NCI-H446 treated with DMSO at 0.1 percent for 48 hours (cell line): ENCODE results near the gene SPTLC3.

Experiments
- DNase-seq: peaks from one replicate; lab custom pipeline; 2025; lab: John Stamatoyannopoulos, UW

Gene SPTLC3

GRCh38 chr20:12984863-12985262, 23.9 kb upstream of the SPTLC3 start:
- no peak for DNase-seq

GRCh38 chr20:12987261-12987660, 21.5 kb upstream of the SPTLC3 start:
- no peak for DNase-seq

GRCh38 chr20:12989586-12990115, 19.1 kb upstream of the SPTLC3 start:
- DNase-seq = no peak

GRCh38 chr20:12997128-12997655, 11.6 kb upstream of the SPTLC3 start:
- DNase-seq = no peak

- DNase-seq = no peak
These were observed 10.7 kb upstream of the SPTLC3 start for GRCh38 chr20:12998046-12998445.

- no peak for DNase-seq
These were observed 9.6 kb upstream of the SPTLC3 start for GRCh38 chr20:12999201-12999600.

- no peak for DNase-seq
These were observed 6.5 kb upstream of the SPTLC3 start for GRCh38 chr20:13002251-13002650.

GRCh38 chr20:13006825-13007224, 1.9 kb upstream of the SPTLC3 start:
- DNase-seq = no peak

- DNase-seq = no peak
These were observed 1.2 kb upstream of the SPTLC3 start for GRCh38 chr20:13007596-13007995.

- DNase-seq = no peak
These were observed 1.1 kb downstream of the SPTLC3 start for GRCh38 chr20:13009682-13010406.

- DNase-seq = no peak
These were observed 4.1 kb downstream of the SPTLC3 start for GRCh38 chr20:13012886-13013285.

- DNase-seq = no peak
These were observed 4.6 kb downstream of the SPTLC3 start for GRCh38 chr20:13013411-13013810.

- DNase-seq = no peak
These were observed 8.5 kb downstream of the SPTLC3 start for GRCh38 chr20:13017235-13017634.

- DNase-seq = no peak
These were observed 9.2 kb downstream of the SPTLC3 start for GRCh38 chr20:13017883-13018535.

GRCh38 chr20:13021205-13021970, 12.6 kb downstream of the SPTLC3 start:
- DNase-seq = no peak

- no peak for DNase-seq
These were observed 13.8 kb downstream of the SPTLC3 start for GRCh38 chr20:13022401-13023155.

GRCh38 chr20:13024596-13024995, 15.8 kb downstream of the SPTLC3 start:
- no peak for DNase-seq

GRCh38 chr20:13025181-13025580, 16.4 kb downstream of the SPTLC3 start:
- DNase-seq = no peak

GRCh38 chr20:13028001-13028400, 19.2 kb downstream of the SPTLC3 start:
- no peak for DNase-seq

GRCh38 chr20:13028673-13029072, 19.9 kb downstream of the SPTLC3 start:
- DNase-seq = no peak

- DNase-seq = no peak
These were observed 21.1 kb downstream of the SPTLC3 start for GRCh38 chr20:13029687-13030375.
